EL (cell line): Measurements from ENCODE around the gene OR52I1.

Experiments
- DNase-seq: peaks from one replicate; pipeline ENCODE4 v3.0.0-alpha.2; 2016

OR52I1 gene

GRCh38 chr11:4593739-4594138, at the start of gene OR52I1:
OR52I1 (plus strand) TSS chr11:4594039; CDS start chr11:4594039, 0 bp downstream.
- no peak for DNase-seq

- DNase-seq: no peak
These were observed 48.9 kb upstream of the OR52I1 start, which contains the start of gene OR52M1 for GRCh38 chr11:4544891-4545290. OR52M1 (plus strand) TSS chr11:4545191; CDS start chr11:4545191, 0 bp downstream.

- DNase-seq: no peak
These were observed 47.0 kb upstream of the OR52I1 start for GRCh38 chr11:4546878-4547277.

- no peak for DNase-seq
These were observed 46.4 kb upstream of the OR52I1 start for GRCh38 chr11:4547416-4547815.

GRCh38 chr11:4551346-4551979, 42.4 kb upstream of the OR52I1 start:
- peak; percentile 4 for DNase-seq

- no peak for DNase-seq
These were observed 34.1 kb upstream of the OR52I1 start for GRCh38 chr11:4559527-4560440.

GRCh38 chr11:4560467-4560866, 33.4 kb upstream of the OR52I1 start:
- no peak for DNase-seq

GRCh38 chr11:4565371-4565770, 28.5 kb upstream of the OR52I1 start:
- DNase-seq: no peak

GRCh38 chr11:4569075-4569474, 24.8 kb upstream of the OR52I1 start:
- DNase-seq: no peak

- DNase-seq: no peak
These were observed 17.0 kb upstream of the OR52I1 start for GRCh38 chr11:4576880-4577279.

- no peak for DNase-seq
These were observed 16.1 kb upstream of the OR52I1 start for GRCh38 chr11:4577761-4578160.

GRCh38 chr11:4578624-4579023, 15.2 kb upstream of the OR52I1 start:
- no peak for DNase-seq

- DNase-seq: no peak
These were observed 13.7 kb upstream of the OR52I1 start for GRCh38 chr11:4580124-4580523.

GRCh38 chr11:4581443-4581842, 12.4 kb upstream of the OR52I1 start, which contains the start of gene OR52I2:
OR52I2 (plus strand) TSS chr11:4581743.
- no peak for DNase-seq

GRCh38 chr11:4589017-4589416, 4.8 kb upstream of the OR52I1 start:
- no peak for DNase-seq

- no peak for DNase-seq
These were observed 11.2 kb downstream of the OR52I1 start for GRCh38 chr11:4605057-4605456.

GRCh38 chr11:4606231-4607015, 12.6 kb downstream of the OR52I1 start:
- peak; percentile 22 for DNase-seq

GRCh38 chr11:4607096-4607495, 13.3 kb downstream of the OR52I1 start:
- DNase-seq: peak; percentile 13

GRCh38 chr11:4607781-4608666, 14.2 kb downstream of the OR52I1 start, which contains the start of gene TRIM68:
TRIM68 (minus strand) TSS chr11:4608231; CDS start chr11:4605504, 2,727 bp downstream.
- DNase-seq: peak; percentile 97

- DNase-seq: peak; percentile 48
These were observed 16.6 kb downstream of the OR52I1 start for GRCh38 chr11:4610258-4610935.

- no peak for DNase-seq
These were observed 18.1 kb downstream of the OR52I1 start for GRCh38 chr11:4611986-4612385.
